CD4-positive, alpha-beta T cell (primary cell): Measurements from ENCODE around the gene LRRC53. TPM values are rescaled to one million over a fixed set of nuclear protein-coding genes. Genes with fewer than 3 reads are reported as not detected.

Source experiments
- ATAC-seq: fragments of 200-7000 bp; cut with Tn5 transposase; one replicate; pipeline ENCODE4 v1.10.0; 2022; ENCODE audit warnings: mild to moderate bottlenecking; ENCODE audit not compliant: poor library complexity
- CTCF ChIA-PET: fragments of 350-600 bp; sonication (Branson Sonifier 250); formaldehyde crosslinking; loops from one replicate; lab custom pipeline; 2021; ENCODE audit warnings: antibody characterized with exemption, inconsistent platforms; lab: Charles Lee
- POLR2A ChIA-PET: fragments of 350-600 bp; sonication (Branson Sonifier 250); formaldehyde crosslinking; loops from one replicate; lab custom pipeline; 2021; ENCODE audit warnings: antibody characterized with exemption, inconsistent platforms; lab: Charles Lee
- DNase-seq, 14 experiments: peaks; one replicate each; pipeline ENCODE4 v3.0.0-alpha.2; 2013 to 2020; ENCODE audit warnings: mixed read lengths in 2 of 14
- H3K27ac ChIP-seq, 2 donors: one replicate each; pipeline versions ENCODE4 v1.5.1 to v1.7.0; 2013; ENCODE audit warnings: low read length in 2 of 2, low read depth in 1 of 2, mild to moderate bottlenecking in 1 of 2
- H3K27me3 ChIP-seq, 2 experiments: 1 replicate in 1 of 2; 2 replicates in 1 of 2; pipeline versions ENCODE4 v1.6.1 to v1.7.0; 2013; ENCODE audit warnings: low read length in 2 of 2, control low read depth in 1 of 2, mild to moderate bottlenecking in 1 of 2, moderate library complexity in 1 of 2; ENCODE audit not compliant: insufficient read depth in 2 of 2, control insufficient read depth in 1 of 2
- H3K36me3 ChIP-seq: one replicate; pipeline ENCODE4 v1.6.1; 2013; ENCODE audit warnings: low read length, control low read depth; ENCODE audit not compliant: insufficient read depth
- H3K4me1 ChIP-seq: one replicate; pipeline ENCODE4 v1.6.1; 2013; ENCODE audit warnings: low read length, control low read depth; ENCODE audit not compliant: insufficient read depth
- H3K4me3 ChIP-seq: one replicate; pipeline ENCODE4 v1.5.1; 2013; ENCODE audit warnings: mild to moderate bottlenecking, low read length, moderate library complexity
- H3K9me3 ChIP-seq, 2 experiments: 1 replicate in 1 of 2; 2 replicates in 1 of 2; pipeline versions ENCODE4 v1.6.1 to v1.7.0; 2013; ENCODE audit warnings: low read length in 2 of 2, mild to moderate bottlenecking in 2 of 2, control low read depth in 1 of 2, moderate library complexity in 1 of 2; ENCODE audit not compliant: control insufficient read depth in 1 of 2, insufficient read depth in 1 of 2
- H3K27ac Mint-ChIP-seq: one replicate; pipeline ENCODE4 v1.8.0; 2020; ENCODE audit warnings: mixed read lengths
- H3K27me3 Mint-ChIP-seq: one replicate; pipeline ENCODE4 v1.8.0; 2021; ENCODE audit warnings: mixed read lengths
- H3K36me3 Mint-ChIP-seq: one replicate; pipeline ENCODE4 v1.8.0; 2021; ENCODE audit warnings: low read depth, mixed read lengths
- H3K4me1 Mint-ChIP-seq: one replicate; pipeline ENCODE4 v1.8.0; 2021; ENCODE audit warnings: low read depth, mixed read lengths
- H3K4me3 Mint-ChIP-seq: one replicate; pipeline ENCODE4 v1.8.0; 2020; ENCODE audit warnings: mild to moderate bottlenecking, mixed read lengths
- H3K9me3 Mint-ChIP-seq: one replicate; pipeline ENCODE4 v1.8.0; 2020; ENCODE audit warnings: mixed read lengths
- CTCF ChIP-seq: fragments of 200-600 bp; IDR thresholded peaks from one replicate; pipeline ENCODE4 v1.8.0; 2022; ENCODE audit warnings: antibody characterized with exemption, mild to moderate bottlenecking
- intact Hi-C, 2 experiments: fragments of 100-400 bp; cut with DNase I in 1 of 2; cut with micrococcal nuclease in 1 of 2; formaldehyde crosslinking; loops; one replicate each; pipeline versions ENCODE4 v1.15.1 to v1.9.0; 2023 to 2025; cut with DNase I, micrococcal nuclease
- total RNA-seq, 174 experiments: library from RNA in 2 of 174; stranded (reverse) in 2 of 174; gene quantifications; one replicate each; pipeline ENCODE4 v1.2.3 and lab custom pipeline; 2021 to 2026

LRRC53 gene
- total RNA-seq, 2 experiments from 2014 or later = not detected

- intact Hi-C loops = no loop called here
- TF ChIP-seq CTCF = no peak
These were observed 15.7 kb downstream of the LRRC53 start for GRCh38 chr1:74496669-74497068.

GRCh38 chr1:74486036-74486435, 26.4 kb downstream of the LRRC53 start:
- H3K4me3 ChIP-seq = no peak overlapping the region
- H3K27me3 ChIP-seq = no peaks in the 10 kb centered on the region
- no peak for DNase-seq
- no peaks in the 10 kb centered on the region for H3K4me1 Mint-ChIP-seq
- CTCF ChIA-PET = interaction anchor here (0.7 kb wide), 1 partner anchor 791 kb away, joined by 3 read pairs; no protein-coding TSS in a partner anchor
- peaks cover 3% of the 10 kb centered on the region for H3K27me3 Mint-ChIP-seq
- POLR2A ChIA-PET = no interaction called here
- H3K36me3 ChIP-seq = no peaks in the 10 kb centered on the region
- no peaks in the 10 kb centered on the region for H3K4me1 ChIP-seq
- no peaks in the 10 kb centered on the region for H3K9me3 Mint-ChIP-seq
- no peak overlapping the region for H3K4me3 Mint-ChIP-seq
- no peak overlapping the region for H3K27ac ChIP-seq
- H3K9me3 ChIP-seq = no peaks in the 10 kb centered on the region
- TF ChIP-seq CTCF = no peak
- ATAC-seq = no peak
- no peak overlapping the region for H3K27ac Mint-ChIP-seq
- intact Hi-C loops = no loop called here
- H3K36me3 Mint-ChIP-seq = no peaks in the 10 kb centered on the region

More at GRCh38 chr1:74496669-74497068, 15.7 kb downstream of the LRRC53 start:
- no peaks in the 10 kb centered on the region for H3K9me3 ChIP-seq
- Mint-ChIP-seq H3K36me3 (no peaks in the 10 kb centered on the region), H3K9me3 (no peaks in the 10 kb centered on the region), H3K27ac (no peak overlapping the region), H3K4me3 (no peak overlapping the region), H3K27me3 (no peaks in the 10 kb centered on the region), H3K4me1 (no peaks in the 10 kb centered on the region)
- CTCF ChIA-PET = no interaction called here
- H3K4me3 ChIP-seq = no peak overlapping the region
- ATAC-seq (no peak), DNase-seq (no peak)
- H3K4me1 ChIP-seq = no peaks in the 10 kb centered on the region
- H3K27me3 ChIP-seq = no peaks in the 10 kb centered on the region
- POLR2A ChIA-PET = no interaction called here
- H3K27ac ChIP-seq = no peak overlapping the region
- H3K36me3 ChIP-seq = no peaks in the 10 kb centered on the region

GRCh38 chr1:74485622-74486021, 26.8 kb downstream of the LRRC53 start:
- H3K36me3 Mint-ChIP-seq = no peaks in the 10 kb centered on the region

More at GRCh38 chr1:74485622-74486021, 26.8 kb downstream of the LRRC53 start:
- intact Hi-C loops = no loop called here
- POLR2A ChIA-PET = no interaction called here
- no peak overlapping the region for H3K4me3 ChIP-seq
- no peaks in the 10 kb centered on the region for H3K4me1 ChIP-seq
- no peaks in the 10 kb centered on the region for H3K27me3 ChIP-seq
- TF ChIP-seq CTCF = no peak
- Mint-ChIP-seq H3K4me3 (no peak overlapping the region), H3K27ac (no peak overlapping the region), H3K27me3 (peaks cover 7% of the 10 kb centered on the region), H3K4me1 (no peaks in the 10 kb centered on the region), H3K9me3 (no peaks in the 10 kb centered on the region)
- H3K9me3 ChIP-seq = no peaks in the 10 kb centered on the region
- H3K27ac ChIP-seq = no peak overlapping the region
- DNase-seq = no peak
- no peak for ATAC-seq
- H3K36me3 ChIP-seq = no peaks in the 10 kb centered on the region
- CTCF ChIA-PET = interaction anchor here (0.7 kb wide), 1 partner anchor 792 kb away, joined by 3 read pairs; no protein-coding TSS in a partner anchor
